Left colon (tissue), 2 donors: ENCODE measurements around the gene LRRC75A. TPM values are rescaled to one million over a fixed set of nuclear protein-coding genes. Genes with fewer than 3 reads are reported as not detected.
A peak's percentile ranks its signal among the peaks of the same experiment; 100 is the strongest.
"Not testable (repeated sequence)": the region's sequence is repeated elsewhere in the genome, so short reads cannot be mapped to it uniquely, and the experiment has no call there.

Experiments used
- ATAC-seq: fragments of 200-7000 bp; cut with Tn5 transposase; one replicate; pipeline ENCODE4 v1.9.1; 2020; ENCODE audit warnings: mild to moderate bottlenecking, moderate library complexity
- DNase-seq, 2 donors: peaks; one replicate each; pipeline ENCODE4 v3.0.0-alpha.2; 2020
- intact Hi-C, 2 donors: fragments of 100-400 bp; cut with DNase I in 1 of 2; cut with micrococcal nuclease in 1 of 2; formaldehyde crosslinking; loops; one replicate each; pipeline versions ENCODE4 v1.11.2 to v1.14.0; 2022; cut with DNase I, micrococcal nuclease
- total RNA-seq, 2 donors: library from RNA; stranded (reverse); fragmentation: NEBNext Ultra II Directional; extraction: Animal tissue kit (Norgen Biotek cat#: 25700); gene quantifications; one replicate each; pipeline ENCODE4 v1.2.1, GENCODE V29; 2021
- donor health status: DM: no; HTN: no; CAD: no.
- donor health status: DM: yes; HTN: yes; CAD: no.

The LRRC75A gene
- total RNA-seq, 2 donors from 2014 or later, result 62.3 to 75.3 TPM

GRCh38 chr17:16460796-16461605 lies 31.0 kb downstream of the LRRC75A start:
- DNase-seq (no peak), ATAC-seq (no peak)
- intact Hi-C loops, result no loop called here

GRCh38 chr17:16459855-16460550 lies 32.0 kb downstream of the LRRC75A start:
- no peak for ATAC-seq
- no peak for DNase-seq
- intact Hi-C loops, result no loop called here

GRCh38 chr17:16459271-16459670 lies 32.7 kb downstream of the LRRC75A start:
- intact Hi-C loops, result no loop called here
- DNase-seq (no peak), ATAC-seq (no peak)

GRCh38 chr17:16456742-16457316 lies 35.2 kb downstream of the LRRC75A start:
- intact Hi-C loops, result no loop called here
- DNase-seq, result no peak
- ATAC-seq, result no peak

GRCh38 chr17:16455997-16456741 lies 35.8 kb downstream of the LRRC75A start:
- ATAC-seq, result no peak
- intact Hi-C loops, result loop anchor here in 1 of 2 donors (2.0 kb wide), 1 partner anchor 65 kb away; no protein-coding TSS in a partner anchor
- no peak for DNase-seq

- ATAC-seq, result no peak
- intact Hi-C loops, result loop anchor here in 1 of 2 donors (5.0 kb wide), 1 partner anchor 69 kb away; no protein-coding TSS in a partner anchor
- no peak for DNase-seq
These were observed 38.5 kb downstream of the LRRC75A start for GRCh38 chr17:16453493-16453851.

GRCh38 chr17:16452268-16452667 lies 39.7 kb downstream of the LRRC75A start:
- intact Hi-C loops, result loop anchor here in 1 of 2 donors (5.0 kb wide), 1 partner anchor 70 kb away; no protein-coding TSS in a partner anchor
- ATAC-seq, DNase-seq: not testable (repeated sequence)

GRCh38 chr17:16450028-16450427 lies 42.0 kb downstream of the LRRC75A start:
- no peak for DNase-seq
- intact Hi-C loops, result loop anchor here in 1 of 2 donors (5.0 kb wide), 1 partner anchor 72 kb away; no protein-coding TSS in a partner anchor

GRCh38 chr17:16449121-16449570 lies 42.8 kb downstream of the LRRC75A start:
- ATAC-seq (no peak), DNase-seq (no peak)

More at GRCh38 chr17:16450028-16450427, 42.0 kb downstream of the LRRC75A start:
- no peak for ATAC-seq

GRCh38 chr17:16448490-16448889 lies 43.5 kb downstream of the LRRC75A start:
- no peak for ATAC-seq
- intact Hi-C loops, result no loop called here
- no peak for DNase-seq

More at GRCh38 chr17:16449121-16449570, 42.8 kb downstream of the LRRC75A start:
- intact Hi-C loops, result no loop called here

GRCh38 chr17:16447676-16448075 lies 44.3 kb downstream of the LRRC75A start:
- DNase-seq (no peak), ATAC-seq (no peak)
- intact Hi-C loops, result no loop called here

- no peak for ATAC-seq
- intact Hi-C loops, result no loop called here
These were observed 45.5 kb downstream of the LRRC75A start for GRCh38 chr17:16446338-16446983.

GRCh38 chr17:16444258-16444886 lies 47.6 kb downstream of the LRRC75A start:
- peak; percentile 9 for ATAC-seq
- intact Hi-C loops, result no loop called here
- DNase-seq, result no peak

More at GRCh38 chr17:16446338-16446983, 45.5 kb downstream of the LRRC75A start:
- no peak for DNase-seq

GRCh38 chr17:16443511-16444257 lies 48.3 kb downstream of the LRRC75A start:
- no peak for DNase-seq

GRCh38 chr17:16442594-16443510 lies 49.1 kb downstream of the LRRC75A start:
- ATAC-seq, result no peak
- intact Hi-C loops, result no loop called here
- no peak for DNase-seq

More at GRCh38 chr17:16443511-16444257, 48.3 kb downstream of the LRRC75A start:
- ATAC-seq, result no peak
- intact Hi-C loops, result no loop called here

GRCh38 chr17:16442141-16442540 lies 49.9 kb downstream of the LRRC75A start:
- intact Hi-C loops, result no loop called here
- DNase-seq (no peak), ATAC-seq (no peak)
